MM.1S (cell line): ENCODE measurements around the gene ACBD6.

Experiments used
- CTCF ChIP-seq: fragments of 300-600 bp; sonication (generic); IDR thresholded peaks from 2 replicates; pipeline ENCODE4 v1.5.1; 2016; ENCODE audit warnings: antibody characterized with exemption, low read length, mixed read lengths
- EZH2phosphoT487 ChIP-seq: fragments of 300-600 bp; sonication (generic); IDR thresholded peaks from 2 replicates; pipeline ENCODE4 v1.6.1; 2018; ENCODE audit warnings: antibody characterized with exemption, low read length

- TF ChIP-seq EZH2phosphoT487: no peak
- TF ChIP-seq CTCF: peak; percentile 51
These were observed 232.5 kb downstream of the ACBD6 start for GRCh38 chr1:180269645-180270529.
